ENCODE measurements around the gene SH3RF1. TPM values are rescaled to one million over a fixed set of nuclear protein-coding genes. Genes with fewer than 3 reads are reported as not detected.

Gene SH3RF1
- total and polyA plus RNA-seq, 8 donors: 3.4 to 47.8 (median 18.9) TPM

- intact Hi-C loops (cut with DNase I; ENCODE audit: low total_unique reads): no loop called here
- WGBS, 5 donors: 7 to 24% (median 12%) methylated on average over 2 of the region's 2 CpGs
- Histone ChIP-seq H3K27ac (peak overlapping the region in 3 of 5 donors; percentile 65 to 70 (median 70)), H3K27me3 (no peaks in the 10 kb centered on the region), H3K9me3 (no peaks in the 10 kb centered on the region), H3K4me1 (peaks cover 10 to 30% (median 20%) of the 10 kb centered on the region in 4 donors), H3K4me3 (no peak overlapping the region), H3K36me3 (peaks cover 0 to 5% (median under 1%) of the 10 kb centered on the region in 4 donors)
- TF ChIP-seq EP300 (IDR thresholded peaks at IDR 0.05) (no peak), CTCF (IDR thresholded peaks at IDR 0.05) (no peak), POLR2AphosphoS5 (IDR thresholded peaks at IDR 0.05) (no peak), POLR2A (IDR thresholded peaks at IDR 0.05) (no peak)
- DNase-seq: peak in 1 of 2 donors; percentile 81
Observed at GRCh38 chr4:169080981-169081380, 189.8 kb downstream of the SH3RF1 start.

- peak overlapping the region in 4 of 5 donors; percentile 50 to 70 (median 67) for H3K27ac ChIP-seq
- H3K9me3 ChIP-seq: no peaks in the 10 kb centered on the region
- H3K36me3 ChIP-seq: peaks cover 0 to 2% (median 0%) of the 10 kb centered on the region in 4 donors
- intact Hi-C loops (cut with DNase I; ENCODE audit: low total_unique reads): no loop called here
- DNase-seq: peak; percentile 55 to 84
- peak overlapping the region in 3 of 4 donors; percentile 3 to 25 (median 19) for H3K4me3 ChIP-seq
- H3K4me1 ChIP-seq: peaks cover 10 to 30% (median 20%) of the 10 kb centered on the region in 4 donors
- no peak for TF ChIP-seq EP300 (IDR thresholded peaks at IDR 0.05)
- TF ChIP-seq POLR2AphosphoS5 (IDR thresholded peaks at IDR 0.05): no peak
- no peak for TF ChIP-seq POLR2A (IDR thresholded peaks at IDR 0.05)
- TF ChIP-seq CTCF (IDR thresholded peaks at IDR 0.05): no peak
- WGBS, 5 donors: 12 to 16% (median 14%) methylated on average over 16 to 19 of the region's 19 CpGs
- H3K27me3 ChIP-seq: no peaks in the 10 kb centered on the region
Observed at GRCh38 chr4:169079942-169080827, 190.6 kb downstream of the SH3RF1 start.

DNA sequence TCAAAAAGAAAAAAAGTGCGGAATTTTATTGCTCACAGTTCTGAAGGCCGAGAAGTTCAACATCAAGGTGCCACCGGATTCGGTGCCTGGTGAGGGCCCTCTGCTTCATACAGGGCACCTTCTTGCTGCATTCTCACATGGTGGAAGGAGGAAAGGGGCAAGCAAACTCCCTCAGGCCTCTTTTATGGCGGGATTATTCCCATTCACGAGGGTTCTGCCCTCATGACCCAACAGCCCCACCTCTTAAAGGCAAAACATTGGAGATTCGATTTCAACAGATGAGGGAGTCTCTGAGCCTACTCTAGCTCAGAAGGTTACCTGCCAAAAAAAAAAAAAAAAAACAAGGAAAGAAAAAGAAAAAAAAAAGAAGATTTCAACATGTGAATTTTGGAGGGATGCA is 196.6 kb downstream of the SH3RF1 start:
- H3K9me3 ChIP-seq: no peaks in the 10 kb centered on the region
- WGBS, 5 donors: 88 to 94% (median 92%) methylated on average over 7 of the region's 7 CpGs
- no peaks in the 10 kb centered on the region for H3K36me3 ChIP-seq
- no peak for TF ChIP-seq CTCF (IDR thresholded peaks at IDR 0.05)
- no peak for TF ChIP-seq EP300 (IDR thresholded peaks at IDR 0.05)
- no peak for TF ChIP-seq POLR2AphosphoS5 (IDR thresholded peaks at IDR 0.05)
- no peak for TF ChIP-seq POLR2A (IDR thresholded peaks at IDR 0.05)
- intact Hi-C loops (cut with DNase I; ENCODE audit: low total_unique reads): no loop called here
- H3K27ac ChIP-seq: no peak overlapping the region
- H3K4me1 ChIP-seq: peaks cover 0 to 17% (median 10%) of the 10 kb centered on the region in 4 donors
- H3K27me3 ChIP-seq: no peaks in the 10 kb centered on the region
- no peak overlapping the region for H3K4me3 ChIP-seq
- no peak for DNase-seq

- H3K27ac ChIP-seq: peak overlapping the region in 1 of 5 donors; percentile 79
- 64 to 70% (median 66%) methylated on average over 7 of the region's 7 CpGs for WGBS, 5 donors
Observed at GRCh38 chr4:169071747-169072146, 199.0 kb downstream of the SH3RF1 start.

More at GRCh38 chr4:169071747-169072146, 199.0 kb downstream of the SH3RF1 start:
- intact Hi-C loops (cut with DNase I; ENCODE audit: low total_unique reads): no loop called here
- TF ChIP-seq EP300 (IDR thresholded peaks at IDR 0.05) (no peak), POLR2AphosphoS5 (IDR thresholded peaks at IDR 0.05) (no peak), CTCF (IDR thresholded peaks at IDR 0.05) (no peak), POLR2A (IDR thresholded peaks at IDR 0.05) (no peak)
- Histone ChIP-seq H3K4me3 (no peak overlapping the region), H3K36me3 (no peaks in the 10 kb centered on the region), H3K9me3 (no peaks in the 10 kb centered on the region), H3K27me3 (no peaks in the 10 kb centered on the region), H3K4me1 (peaks cover 6 to 25% (median 11%) of the 10 kb centered on the region in 4 donors)
- DNase-seq: no peak
